Measurements from ENCODE around the gene APBB1IP. TPM values are rescaled to one million over a fixed set of nuclear protein-coding genes. Genes with fewer than 3 reads are reported as not detected.

Gene APBB1IP
- polyA plus RNA-seq, 3 donors: 24.6 to 78.7 (median 45.4) TPM

DNA sequence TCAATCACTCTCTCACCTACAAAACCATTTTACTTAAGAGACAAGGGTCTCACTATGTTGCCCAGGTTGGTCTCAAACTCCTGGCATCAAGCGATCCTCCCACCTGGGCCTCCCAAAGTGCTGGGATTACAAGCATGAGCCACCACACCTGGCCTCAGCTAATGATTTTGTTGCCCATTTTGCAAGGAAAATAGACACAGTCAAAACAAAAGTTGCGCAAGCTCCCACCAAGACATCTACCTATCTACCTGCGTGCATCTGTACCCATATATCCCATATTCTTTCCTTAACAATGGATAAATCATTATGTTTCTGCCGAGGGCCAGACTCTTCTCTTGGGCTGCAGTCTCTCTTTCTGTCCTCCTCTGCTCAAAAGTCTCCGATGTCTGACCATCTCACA lies 67.3 kb downstream of the APBB1IP start:
- Histone ChIP-seq H3K4me2 (replicated peaks; ENCODE audit: extremely low read depth, low read length, poor library complexity, severe bottlenecking) (no peak overlapping the region), H3K9me3 (replicated peaks in 1 of 2; ENCODE audit: control insufficient read depth in 1 of 2, insufficient read depth in 1 of 2, low read length in 2 of 2) (no peaks in the 10 kb centered on the region), H4K20me1 (ENCODE audit: insufficient read depth, low read length) (peaks cover 64% of the 10 kb centered on the region), H3K4me3 (replicated peaks in 1 of 3; ENCODE audit: low read depth in 2 of 3, low read length in 3 of 3) (no peak overlapping the region), H3K36me3 (replicated peaks in 1 of 2; ENCODE audit: control insufficient read depth in 1 of 2, insufficient read depth in 2 of 2, low read length in 2 of 2) (peaks cover 57 to 91% of the 10 kb centered on the region in 2 donors), H3K27me3 (ENCODE audit: control insufficient read depth in 2 of 2, insufficient read depth in 2 of 2, low read length in 2 of 2) (no peaks in the 10 kb centered on the region), H3K9ac (ENCODE audit: insufficient read depth, low read length, poor library complexity, severe bottlenecking) (no peak overlapping the region), H3K79me2 (ENCODE audit: insufficient read depth, low read length) (peaks cover 37% of the 10 kb centered on the region), H2AFZ (ENCODE audit: insufficient read depth, low read depth, low read length, poor library complexity, severe bottlenecking) (no peak overlapping the region), H3K27ac (ENCODE audit: low read depth in 1 of 2, low read length in 2 of 2) (peak overlapping the region in 1 of 2 donors; percentile 66), H3K4me1 (ENCODE audit: control insufficient read depth in 1 of 2, insufficient read depth in 2 of 2, low read length in 2 of 2) (peaks cover 7 to 20% of the 10 kb centered on the region in 2 donors)
- DNase-seq: no peak
- peak overlapping the region in 1 of 2 donors; percentile 20 for H3K4me3 Mint-ChIP-seq
- peaks cover 41% of the 10 kb centered on the region for H3K4me1 Mint-ChIP-seq
- H3K27me3 Mint-ChIP-seq (ENCODE audit: low read depth in 3 of 3): no peaks in the 10 kb centered on the region
- TF ChIP-seq, protein P1, sequence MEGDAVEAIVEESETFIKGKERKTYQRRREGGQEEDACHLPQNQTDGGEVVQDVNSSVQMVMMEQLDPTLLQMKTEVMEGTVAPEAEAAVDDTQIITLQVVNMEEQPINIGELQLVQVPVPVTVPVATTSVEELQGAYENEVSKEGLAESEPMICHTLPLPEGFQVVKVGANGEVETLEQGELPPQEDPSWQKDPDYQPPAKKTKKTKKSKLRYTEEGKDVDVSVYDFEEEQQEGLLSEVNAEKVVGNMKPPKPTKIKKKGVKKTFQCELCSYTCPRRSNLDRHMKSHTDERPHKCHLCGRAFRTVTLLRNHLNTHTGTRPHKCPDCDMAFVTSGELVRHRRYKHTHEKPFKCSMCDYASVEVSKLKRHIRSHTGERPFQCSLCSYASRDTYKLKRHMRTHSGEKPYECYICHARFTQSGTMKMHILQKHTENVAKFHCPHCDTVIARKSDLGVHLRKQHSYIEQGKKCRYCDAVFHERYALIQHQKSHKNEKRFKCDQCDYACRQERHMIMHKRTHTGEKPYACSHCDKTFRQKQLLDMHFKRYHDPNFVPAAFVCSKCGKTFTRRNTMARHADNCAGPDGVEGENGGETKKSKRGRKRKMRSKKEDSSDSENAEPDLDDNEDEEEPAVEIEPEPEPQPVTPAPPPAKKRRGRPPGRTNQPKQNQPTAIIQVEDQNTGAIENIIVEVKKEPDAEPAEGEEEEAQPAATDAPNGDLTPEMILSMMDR (IDR thresholded peaks at IDR 0.05): no peak
- H3K27ac Mint-ChIP-seq: peak overlapping the region in 5 of 7 donors; percentile 5 to 85 (median 50)
- H3K36me3 Mint-ChIP-seq: peaks cover 67 to 84% of the 10 kb centered on the region in 2 donors
- no peaks in the 10 kb centered on the region for H3K9me3 Mint-ChIP-seq
- intact Hi-C loops (cut with micrococcal nuclease): loop anchor here in 1 of 2 donors (10.0 kb wide), 1 partner anchor 49 kb away; no protein-coding TSS in a partner anchor
- WGBS (ENCODE audit: insufficient coverage): 100% methylated on average over 5 of the region's 5 CpGs

DNA sequence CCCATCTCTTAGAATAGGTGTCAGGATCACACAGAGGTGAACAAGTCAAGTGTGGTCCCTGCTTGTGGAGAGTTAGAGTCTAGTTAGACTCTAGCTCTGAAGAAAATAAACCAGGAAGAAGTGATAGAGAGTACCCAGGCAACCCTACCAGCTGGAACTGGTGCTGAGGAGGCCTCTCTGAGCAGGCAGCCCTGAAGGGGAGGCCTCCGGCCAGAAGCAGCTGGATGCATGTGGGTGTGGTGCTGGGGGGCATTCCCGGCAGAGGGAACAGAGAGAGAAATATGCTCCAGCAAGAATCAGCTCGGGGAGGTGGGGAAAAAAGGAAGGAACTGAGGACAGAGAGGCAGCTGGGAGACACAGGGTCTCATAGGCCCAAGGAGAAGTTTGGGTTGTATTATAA lies 68.6 kb downstream of the APBB1IP start:
- no peaks in the 10 kb centered on the region for H3K9me3 ChIP-seq (replicated peaks in 1 of 2; ENCODE audit: control insufficient read depth in 1 of 2, insufficient read depth in 1 of 2, low read length in 2 of 2)
- Mint-ChIP-seq H3K4me1 (peaks cover 40% of the 10 kb centered on the region), H3K27ac (peak overlapping the region in 6 of 7 donors; percentile 60 to 87 (median 76)), H3K36me3 (peaks cover 68 to 85% of the 10 kb centered on the region in 2 donors), H3K27me3 (ENCODE audit: low read depth in 3 of 3) (no peaks in the 10 kb centered on the region), H3K4me3 (no peak overlapping the region), H3K9me3 (peaks cover 0 to 2% (median 0%) of the 10 kb centered on the region in 7 donors)
- WGBS (ENCODE audit: insufficient coverage): 70% methylated on average over 3 of the region's 3 CpGs
- DNase-seq: no peak
- H3K36me3 ChIP-seq (replicated peaks in 1 of 2; ENCODE audit: control insufficient read depth in 1 of 2, insufficient read depth in 2 of 2, low read length in 2 of 2): peaks cover 53 to 91% of the 10 kb centered on the region in 2 donors
- H3K9ac ChIP-seq (ENCODE audit: insufficient read depth, low read length, poor library complexity, severe bottlenecking): no peak overlapping the region
- peak overlapping the region in 1 of 2 donors; percentile 66 for H3K27ac ChIP-seq (ENCODE audit: low read depth in 1 of 2, low read length in 2 of 2)
- intact Hi-C loops (cut with micrococcal nuclease): loop anchor here in 1 of 2 donors (10.0 kb wide), 1 partner anchor 48 kb away; no protein-coding TSS in a partner anchor
- peaks cover 28% of the 10 kb centered on the region for H3K79me2 ChIP-seq (ENCODE audit: insufficient read depth, low read length)
- H3K4me1 ChIP-seq (ENCODE audit: control insufficient read depth in 1 of 2, insufficient read depth in 2 of 2, low read length in 2 of 2): peaks cover 7 to 20% of the 10 kb centered on the region in 2 donors
- H4K20me1 ChIP-seq (ENCODE audit: insufficient read depth, low read length): peaks cover 61% of the 10 kb centered on the region
- H2AFZ ChIP-seq (ENCODE audit: insufficient read depth, low read depth, low read length, poor library complexity, severe bottlenecking): no peak overlapping the region
- H3K4me2 ChIP-seq (replicated peaks; ENCODE audit: extremely low read depth, low read length, poor library complexity, severe bottlenecking): no peak overlapping the region
- TF ChIP-seq, protein P1 (IDR thresholded peaks at IDR 0.05): no peak
- no peaks in the 10 kb centered on the region for H3K27me3 ChIP-seq (ENCODE audit: control insufficient read depth in 2 of 2, insufficient read depth in 2 of 2, low read length in 2 of 2)
- no peak overlapping the region for H3K4me3 ChIP-seq (replicated peaks in 1 of 3; ENCODE audit: low read depth in 2 of 3, low read length in 3 of 3)

Measured in CD14-positive monocyte (primary cell).